ENCODE data around the gene CPZ. TPM values are rescaled to one million over a fixed set of nuclear protein-coding genes. Genes with fewer than 3 reads are reported as not detected.

Gene CPZ
- total and polyA plus RNA-seq, 10 of the 15 experiments (the other 5 are each of a cell fraction or from before 2014, with no cell fraction given) = not detected

- TF ChIP-seq, protein P1, sequence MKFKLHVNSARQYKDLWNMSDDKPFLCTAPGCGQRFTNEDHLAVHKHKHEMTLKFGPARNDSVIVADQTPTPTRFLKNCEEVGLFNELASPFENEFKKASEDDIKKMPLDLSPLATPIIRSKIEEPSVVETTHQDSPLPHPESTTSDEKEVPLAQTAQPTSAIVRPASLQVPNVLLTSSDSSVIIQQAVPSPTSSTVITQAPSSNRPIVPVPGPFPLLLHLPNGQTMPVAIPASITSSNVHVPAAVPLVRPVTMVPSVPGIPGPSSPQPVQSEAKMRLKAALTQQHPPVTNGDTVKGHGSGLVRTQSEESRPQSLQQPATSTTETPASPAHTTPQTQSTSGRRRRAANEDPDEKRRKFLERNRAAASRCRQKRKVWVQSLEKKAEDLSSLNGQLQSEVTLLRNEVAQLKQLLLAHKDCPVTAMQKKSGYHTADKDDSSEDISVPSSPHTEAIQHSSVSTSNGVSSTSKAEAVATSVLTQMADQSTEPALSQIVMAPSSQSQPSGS (IDR thresholded peaks at IDR 0.05; ENCODE audit: low read length) = no peak
- TF ChIP-seq ZSCAN29 (IDR thresholded peaks at IDR 0.05) = no peak
- TF ChIP-seq POLR2AphosphoS5 (IDR thresholded peaks at IDR 0.05; ENCODE audit: low read length) = no peak
Measured at GRCh38 chr4:8585721-8586212, 6.8 kb upstream of the CPZ start (continued).

GRCh38 chr4:8586246-8586645 lies 6.3 kb upstream of the CPZ start:
- H3K9me3 ChIP-seq (replicated peaks; ENCODE audit: control insufficient read depth, insufficient read depth, low read length) = no peaks in the 10 kb centered on the region
- SMC1A ChIA-PET (ENCODE audit: uncharacterized antibody, unreplicated experiment) = no interaction called here
- no peak overlapping the region for H3K27ac ChIP-seq (ENCODE audit: control insufficient read depth, insufficient read depth)
- no peaks in the 10 kb centered on the region for H3K79me2 ChIP-seq (ENCODE audit: control insufficient read depth, insufficient read depth, low read length)
- no peak overlapping the region for H3K4me3 ChIP-seq
- no peaks in the 10 kb centered on the region for H3K4me1 ChIP-seq (ENCODE audit: control insufficient read depth, insufficient read depth, low read length)
- no peak for ATAC-seq
- BruUV-seq (replicated peaks) = no TSS peak
- CTCF ChIA-PET = interaction anchor here (2.4 kb wide), 1 partner anchor 118 kb away, joined by 15 read pairs; no protein-coding TSS in a partner anchor
- intact Hi-C loops (cut with micrococcal nuclease; ENCODE audit: unreplicated experiment) (no loop called here), in situ Hi-C loops (cut with MboI) (no loop called here)
- WGBS (ENCODE audit: insufficient coverage, insufficient replicate concordance, low lambda C conversion rate, missing lambda C conversion rate) = 0% methylated on average over 5 of the region's 5 CpGs
- H2AFZ ChIP-seq (ENCODE audit: control insufficient read depth, low read depth, low read length) = no peak overlapping the region
- POLR2A ChIA-PET = no interaction called here
- DNase-seq (ENCODE audit: low read depth, low spot score) = no peak
- RAD21 ChIA-PET (ENCODE audit: unreplicated experiment) = no interaction called here
- H3K27me3 ChIP-seq (replicated peaks in 1 of 2; ENCODE audit: control insufficient read depth in 2 of 2, insufficient read depth in 2 of 2, low read length in 1 of 2) = peaks cover 0 to 3% of the 10 kb centered on the region in 2 experiments; a peak in 1 of 4 replicates
- FAIRE-seq = no peak
- no peaks in the 10 kb centered on the region for H4K20me1 ChIP-seq (ENCODE audit: control insufficient read depth, insufficient read depth)
- no peak overlapping the region for H3K9ac ChIP-seq (ENCODE audit: control insufficient read depth, insufficient read depth, low read length)
- no peaks in the 10 kb centered on the region for H3K36me3 ChIP-seq (ENCODE audit: control insufficient read depth in 2 of 2, insufficient read depth in 2 of 2, low read length in 1 of 2)
- no peak overlapping the region for H3K4me2 ChIP-seq (ENCODE audit: control insufficient read depth, insufficient read depth)
- TF ChIP-seq, protein P2, sequence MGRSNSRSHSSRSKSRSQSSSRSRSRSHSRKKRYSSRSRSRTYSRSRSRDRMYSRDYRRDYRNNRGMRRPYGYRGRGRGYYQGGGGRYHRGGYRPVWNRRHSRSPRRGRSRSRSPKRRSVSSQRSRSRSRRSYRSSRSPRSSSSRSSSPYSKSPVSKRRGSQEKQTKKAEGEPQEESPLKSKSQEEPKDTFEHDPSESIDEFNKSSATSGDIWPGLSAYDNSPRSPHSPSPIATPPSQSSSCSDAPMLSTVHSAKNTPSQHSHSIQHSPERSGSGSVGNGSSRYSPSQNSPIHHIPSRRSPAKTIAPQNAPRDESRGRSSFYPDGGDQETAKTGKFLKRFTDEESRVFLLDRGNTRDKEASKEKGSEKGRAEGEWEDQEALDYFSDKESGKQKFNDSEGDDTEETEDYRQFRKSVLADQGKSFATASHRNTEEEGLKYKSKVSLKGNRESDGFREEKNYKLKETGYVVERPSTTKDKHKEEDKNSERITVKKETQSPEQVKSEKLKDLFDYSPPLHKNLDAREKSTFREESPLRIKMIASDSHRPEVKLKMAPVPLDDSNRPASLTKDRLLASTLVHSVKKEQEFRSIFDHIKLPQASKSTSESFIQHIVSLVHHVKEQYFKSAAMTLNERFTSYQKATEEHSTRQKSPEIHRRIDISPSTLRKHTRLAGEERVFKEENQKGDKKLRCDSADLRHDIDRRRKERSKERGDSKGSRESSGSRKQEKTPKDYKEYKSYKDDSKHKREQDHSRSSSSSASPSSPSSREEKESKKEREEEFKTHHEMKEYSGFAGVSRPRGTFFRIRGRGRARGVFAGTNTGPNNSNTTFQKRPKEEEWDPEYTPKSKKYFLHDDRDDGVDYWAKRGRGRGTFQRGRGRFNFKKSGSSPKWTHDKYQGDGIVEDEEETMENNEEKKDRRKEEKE (IDR thresholded peaks at IDR 0.05) = no peak
- TF ChIP-seq YY1 (IDR thresholded peaks at IDR 0.05; ENCODE audit: low read depth, low read length) (no peak), IRF5 (IDR thresholded peaks at IDR 0.05; ENCODE audit: borderline replicate concordance) (no peak), ZBTB33 (IDR thresholded peaks at IDR 0.05) (no peak), GATAD2B (conservative IDR thresholded peaks at IDR 0.05; ENCODE audit: low read depth) (no peak), SMC3 (IDR thresholded peaks at IDR 0.05; ENCODE audit: borderline replicate concordance, low read length) (no peak), NFYB (IDR thresholded peaks at IDR 0.05; ENCODE audit: insufficient read depth, low read depth, low read length) (no peak), CEBPB (IDR thresholded peaks at IDR 0.05; ENCODE audit: borderline replicate concordance in 1 of 2, low read depth in 2 of 2, low read length in 2 of 2) (no peak)
- TF ChIP-seq, protein P3, sequence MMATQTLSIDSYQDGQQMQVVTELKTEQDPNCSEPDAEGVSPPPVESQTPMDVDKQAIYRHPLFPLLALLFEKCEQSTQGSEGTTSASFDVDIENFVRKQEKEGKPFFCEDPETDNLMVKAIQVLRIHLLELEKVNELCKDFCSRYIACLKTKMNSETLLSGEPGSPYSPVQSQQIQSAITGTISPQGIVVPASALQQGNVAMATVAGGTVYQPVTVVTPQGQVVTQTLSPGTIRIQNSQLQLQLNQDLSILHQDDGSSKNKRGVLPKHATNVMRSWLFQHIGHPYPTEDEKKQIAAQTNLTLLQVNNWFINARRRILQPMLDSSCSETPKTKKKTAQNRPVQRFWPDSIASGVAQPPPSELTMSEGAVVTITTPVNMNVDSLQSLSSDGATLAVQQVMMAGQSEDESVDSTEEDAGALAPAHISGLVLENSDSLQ (IDR thresholded peaks at IDR 0.05) = no peak
- TF ChIP-seq, protein P4, sequence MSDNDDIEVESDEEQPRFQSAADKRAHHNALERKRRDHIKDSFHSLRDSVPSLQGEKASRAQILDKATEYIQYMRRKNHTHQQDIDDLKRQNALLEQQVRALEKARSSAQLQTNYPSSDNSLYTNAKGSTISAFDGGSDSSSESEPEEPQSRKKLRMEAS (IDR thresholded peaks at IDR 0.05; ENCODE audit: low read depth, low read length) = no peak

Data from GM12878 (cell line).